Measurements from ENCODE around the gene MRPL36.

DNA sequence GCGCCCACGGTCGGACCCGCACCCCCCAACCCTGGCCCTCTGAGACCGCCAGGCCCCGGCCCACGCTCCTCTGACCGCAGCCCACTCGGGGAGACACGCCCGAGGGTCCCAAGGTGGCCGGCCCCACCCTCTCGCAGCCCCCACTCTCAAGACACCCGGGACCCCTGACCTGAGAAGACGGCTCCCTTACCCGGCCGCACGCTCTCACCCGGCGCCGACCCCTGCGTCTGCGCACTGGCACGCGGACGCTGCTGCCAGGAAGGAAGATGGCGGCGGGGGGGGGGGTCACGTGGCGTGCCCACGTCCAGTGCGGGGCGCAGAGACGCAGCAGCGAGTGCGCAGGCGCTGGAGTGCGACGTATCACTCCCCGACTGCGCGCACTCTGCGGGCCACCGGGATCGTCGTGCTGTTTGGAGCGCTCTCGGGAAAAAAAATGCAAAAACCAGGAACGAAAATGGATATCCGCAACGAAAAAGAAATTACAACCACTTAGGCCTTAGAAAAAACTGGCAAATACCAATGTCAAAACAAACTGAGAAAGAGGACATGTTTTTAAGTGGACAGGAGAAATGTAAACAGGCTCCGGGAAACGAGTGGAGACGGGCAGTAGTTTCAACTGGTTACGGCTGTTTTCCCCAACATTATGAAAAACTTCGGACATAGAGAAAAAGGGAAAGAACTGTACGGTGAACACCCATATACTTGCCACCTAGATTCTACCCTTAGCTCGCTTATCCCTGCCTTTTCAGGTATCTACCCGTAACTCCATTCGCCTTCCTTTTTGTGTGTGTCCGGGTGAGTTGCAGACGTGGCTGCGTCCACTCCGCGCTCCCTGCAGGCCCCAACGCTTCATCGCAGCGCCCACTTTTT, at the start of gene MRPL36:
- peak; percentile 41; the same call in 1 of the 2 replicates for TF ChIP-seq POLR2AphosphoS5 (IDR thresholded peaks at IDR 0.05; ENCODE audit: low read depth, low read length)
- peak; percentile 59; the same call in 1 of the 2 replicates for TF ChIP-seq POLR2A (IDR thresholded peaks at IDR 0.05; ENCODE audit: low read depth, low read length)
- no peak; the same call in 1 of the 2 replicates for TF ChIP-seq POU2F2 (IDR thresholded peaks at IDR 0.05; ENCODE audit: low read depth, low read length)
- 0 out of 2 replicates have a peak, but pooled peaks have one; percentile 9 for TF ChIP-seq TAF1 (IDR thresholded peaks at IDR 0.05; ENCODE audit: low read depth, low read length)
- no peak for TF ChIP-seq SPI1 (IDR thresholded peaks at IDR 0.05; ENCODE audit: low read depth, low read length)
- no peak for TF ChIP-seq PAX5 (IDR thresholded peaks at IDR 0.05; ENCODE audit: insufficient read depth, low read length, severe bottlenecking)
